ENCODE data around the gene ELAVL2.

DNA sequence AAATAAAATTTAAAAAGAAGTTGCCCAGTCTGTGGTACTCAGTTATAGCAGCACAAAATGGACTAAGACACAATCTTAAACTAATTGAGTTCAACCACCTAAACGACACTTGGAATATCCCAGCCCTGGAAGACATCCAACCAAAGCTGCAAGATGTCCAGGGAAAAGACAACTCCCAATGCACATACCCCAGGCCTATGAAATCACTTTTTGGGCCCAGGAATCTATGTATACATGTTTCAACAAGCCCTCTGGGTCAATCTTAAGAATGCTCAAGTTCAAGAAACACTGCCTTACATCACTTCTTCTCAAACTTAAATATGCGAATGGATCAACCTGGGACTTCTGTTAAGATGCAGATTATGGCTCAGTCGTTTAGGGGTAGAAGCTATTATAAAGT, 148.6 kb downstream of the ELAVL2 start:
- TF ChIP-seq, protein P1, sequence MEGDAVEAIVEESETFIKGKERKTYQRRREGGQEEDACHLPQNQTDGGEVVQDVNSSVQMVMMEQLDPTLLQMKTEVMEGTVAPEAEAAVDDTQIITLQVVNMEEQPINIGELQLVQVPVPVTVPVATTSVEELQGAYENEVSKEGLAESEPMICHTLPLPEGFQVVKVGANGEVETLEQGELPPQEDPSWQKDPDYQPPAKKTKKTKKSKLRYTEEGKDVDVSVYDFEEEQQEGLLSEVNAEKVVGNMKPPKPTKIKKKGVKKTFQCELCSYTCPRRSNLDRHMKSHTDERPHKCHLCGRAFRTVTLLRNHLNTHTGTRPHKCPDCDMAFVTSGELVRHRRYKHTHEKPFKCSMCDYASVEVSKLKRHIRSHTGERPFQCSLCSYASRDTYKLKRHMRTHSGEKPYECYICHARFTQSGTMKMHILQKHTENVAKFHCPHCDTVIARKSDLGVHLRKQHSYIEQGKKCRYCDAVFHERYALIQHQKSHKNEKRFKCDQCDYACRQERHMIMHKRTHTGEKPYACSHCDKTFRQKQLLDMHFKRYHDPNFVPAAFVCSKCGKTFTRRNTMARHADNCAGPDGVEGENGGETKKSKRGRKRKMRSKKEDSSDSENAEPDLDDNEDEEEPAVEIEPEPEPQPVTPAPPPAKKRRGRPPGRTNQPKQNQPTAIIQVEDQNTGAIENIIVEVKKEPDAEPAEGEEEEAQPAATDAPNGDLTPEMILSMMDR (IDR thresholded peaks at IDR 0.05; ENCODE audit: low read length) = no peak
- no peak for TF ChIP-seq EZH2phosphoT487 (IDR thresholded peaks at IDR 0.05; ENCODE audit: low read length)
